Glomerular visceral epithelial cell (primary cell): ENCODE results near the gene SRSF1.
"Not testable (repeated sequence)": the region's sequence is repeated elsewhere in the genome, so short reads cannot be mapped to it uniquely, and the experiment has no call there.

Experiments
- DNase-seq: peaks from one replicate; pipeline ENCODE4 v3.0.0-alpha.2; 2016; ENCODE audit errors: extremely low spot score

The SRSF1 gene

GRCh38 chr17:57965521-57966160, 41.4 kb downstream of the SRSF1 start:
- no peak for DNase-seq

GRCh38 chr17:57963149-57963511, 43.9 kb downstream of the SRSF1 start:
- no peak for DNase-seq

- DNase-seq = no peak
These were observed 44.5 kb downstream of the SRSF1 start for GRCh38 chr17:57962279-57963148.

GRCh38 chr17:57959929-57960328, 47.1 kb downstream of the SRSF1 start:
- no peak for DNase-seq

- DNase-seq = not testable (repeated sequence)
These were observed 48.7 kb downstream of the SRSF1 start for GRCh38 chr17:57958391-57958790.

DNA sequence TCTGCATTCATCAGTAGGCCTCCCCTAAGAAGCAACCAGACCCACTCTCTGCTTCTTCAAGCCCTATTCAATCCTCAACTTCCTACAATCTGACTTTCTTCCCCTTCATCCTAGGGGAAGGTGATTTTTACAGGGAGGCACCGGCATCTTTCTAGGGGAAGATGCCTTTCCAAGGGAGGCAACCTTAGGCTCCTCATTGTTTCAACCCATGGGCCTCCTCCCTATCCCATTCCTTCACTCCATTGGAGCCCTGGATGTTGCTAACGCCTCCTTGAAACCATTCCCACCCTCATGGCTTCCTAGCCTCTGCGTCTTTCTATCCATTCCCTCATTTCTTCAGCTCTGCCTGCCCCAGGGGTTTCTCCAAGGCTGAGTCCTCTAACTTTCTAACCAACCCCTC, 49.2 kb downstream of the SRSF1 start:
- DNase-seq = no peak

DNA sequence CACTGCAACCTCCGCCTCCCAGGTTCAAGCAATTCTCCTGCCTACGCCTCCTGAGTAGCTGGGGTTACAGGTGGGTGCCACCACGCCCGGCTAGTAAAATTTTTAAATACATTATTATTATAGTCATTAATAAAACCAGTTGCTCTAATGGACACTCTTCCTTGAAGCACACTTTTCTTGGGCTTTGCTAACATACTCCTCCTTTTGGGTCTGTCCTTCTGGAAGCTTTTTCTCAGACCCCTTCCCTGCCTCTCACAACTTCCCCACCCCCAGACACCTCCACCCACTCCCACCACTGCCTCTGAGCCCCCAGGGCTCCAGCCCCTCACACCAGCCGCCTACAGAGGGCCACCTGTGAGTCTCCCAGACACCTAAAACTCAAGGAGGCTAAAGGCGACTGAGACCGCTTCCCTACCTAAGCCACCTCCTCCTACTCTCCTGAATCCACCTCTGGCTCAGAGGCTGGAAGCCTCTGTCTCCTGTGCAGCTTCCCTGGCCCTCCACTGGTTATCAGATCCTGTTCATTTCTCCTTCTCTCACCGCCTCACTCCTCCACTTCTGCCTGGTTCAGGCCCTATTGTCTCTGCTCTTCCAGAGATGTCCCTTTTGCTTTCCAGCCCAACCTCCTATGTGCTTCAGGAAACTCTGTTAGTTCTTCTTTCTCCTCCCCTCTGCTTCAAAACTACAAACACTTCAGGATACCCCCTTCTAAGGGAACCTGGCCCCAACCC, 49.8 kb downstream of the SRSF1 start:
- no peak for DNase-seq

GRCh38 chr17:57956291-57957119, 50.5 kb downstream of the SRSF1 start:
- DNase-seq = no peak

GRCh38 chr17:57955183-57955931, 51.7 kb downstream of the SRSF1 start, which contains the start of gene CUEDC1:
Gene CUEDC1, minus strand, starts transcription at chr17:57955412. Its CDS starts 69,848 bp downstream, at chr17:57885564.
- peak; percentile 69 for DNase-seq

DNA sequence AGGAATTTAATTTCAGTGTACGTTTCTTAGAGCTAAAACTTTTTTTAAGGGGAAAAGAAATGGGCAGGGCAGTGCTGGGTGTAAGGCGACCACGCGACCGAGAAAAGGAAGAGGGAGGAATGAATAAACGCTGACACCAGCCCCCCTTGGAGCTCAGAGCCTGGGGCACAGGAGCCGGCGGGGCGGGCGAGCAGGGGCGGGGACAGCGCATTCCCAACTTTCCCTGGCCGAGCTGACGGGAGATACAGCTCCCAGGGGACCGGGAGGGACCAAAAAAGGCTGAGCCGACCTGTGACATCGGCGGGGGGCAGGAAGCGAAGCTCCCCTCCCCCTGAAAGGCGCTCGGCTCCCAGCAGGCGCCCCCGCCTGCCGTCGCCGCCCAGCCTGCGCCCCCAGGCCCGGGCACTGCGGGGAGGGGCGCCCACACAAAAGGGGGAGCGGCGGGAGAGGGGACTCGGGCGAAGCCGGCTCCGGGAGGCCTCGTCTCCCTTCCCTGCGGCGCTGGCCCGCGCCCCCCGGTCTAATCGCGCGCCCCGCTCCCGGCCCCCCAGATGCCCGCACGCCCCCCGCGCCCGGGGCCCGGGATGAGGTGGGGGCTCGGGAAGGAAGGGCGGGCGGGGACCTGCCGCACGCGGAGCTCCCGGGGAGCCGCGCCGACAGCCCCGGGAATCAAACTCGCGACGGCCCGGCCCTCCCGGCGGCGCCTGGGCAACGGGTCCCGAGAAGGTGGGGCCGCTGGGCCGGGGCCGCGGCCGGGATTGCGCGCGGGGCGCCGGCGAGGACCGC, 52.5 kb downstream of the SRSF1 start:
- peak; percentile 74 for DNase-seq

DNA sequence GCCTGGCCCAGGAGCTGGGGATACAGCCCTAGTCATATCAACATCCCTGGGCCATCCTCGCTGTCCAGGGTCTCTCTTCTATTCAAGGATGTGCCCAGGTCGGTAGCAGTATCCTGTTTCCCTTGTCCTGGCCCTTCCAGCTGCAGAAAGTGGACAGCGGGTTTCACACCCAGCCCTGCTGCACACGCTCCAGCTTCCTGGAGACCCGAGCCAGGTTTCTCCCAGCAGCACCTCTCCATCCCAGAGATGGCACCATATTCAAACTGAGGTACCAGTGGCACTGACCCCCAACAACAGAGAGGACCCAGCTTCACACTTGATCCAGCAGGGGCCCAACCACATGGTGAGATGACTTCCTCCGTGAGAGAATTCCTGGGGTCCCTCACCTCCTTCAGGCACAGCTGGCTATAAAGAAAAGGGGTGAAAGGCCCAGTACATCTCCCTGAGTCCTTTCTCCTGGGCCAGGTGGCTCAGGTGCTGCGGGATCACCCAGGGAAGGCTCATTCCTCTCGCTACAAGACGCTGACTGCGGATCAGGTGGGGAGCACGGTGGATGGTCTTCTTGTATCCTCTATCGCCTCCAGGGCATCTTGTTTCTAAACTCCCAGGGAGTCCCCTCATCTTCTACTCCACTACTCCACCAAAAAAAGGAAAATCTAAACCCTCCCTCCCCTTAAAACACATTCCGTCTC, 53.2 kb downstream of the SRSF1 start:
- no peak for DNase-seq
